K562 (cell line): ENCODE measurements around the gene JPT1. TPM values are rescaled to one million over a fixed set of nuclear protein-coding genes. Genes with fewer than 3 reads are reported as not detected.

Experiments used
- ATAC-seq: fragments of 200-7000 bp; cut with Tn5 transposase; 3 replicates; pipeline ENCODE4 v1.9.1; 2020; ENCODE audit warnings: moderate library complexity
- BruUV-seq: library from RNA; stranded (reverse); fragments of 400-500 nt; replicated peaks from 2 replicates; lab custom pipeline; 2021; lab: Mats Ljungman, UMichigan
- CTCF ChIA-PET: fragments of 300-600 bp; formaldehyde crosslinking; extraction: SDS; loops from one replicate; lab custom pipeline; 2021; ENCODE audit warnings: low intra/inter-chr PET ratio; lab: Yijun Ruan, JAX
- POLR2A ChIA-PET: fragments of 300-600, 350-650 bp; sonication (Branson Sonifier 250); formaldehyde crosslinking; extraction: SDS; loops from one replicate; lab custom pipeline; 2021; ENCODE audit warnings: antibody characterized with exemption, inconsistent platforms; lab: Yijun Ruan, JAX
- DNase-seq, 4 experiments: peaks; one replicate each; pipeline versions ENCODE4 v3.0.0 to v3.0.0-alpha.2; 2011 to 2018; ENCODE audit warnings: low spot score in 3 of 4, mixed read lengths in 3 of 4; ENCODE audit errors: extremely low read depth in 1 of 4
- FAIRE-seq: peaks from 2 replicates; lab custom pipeline; 2011; peaks lifted over from hg19 to GRCh38; lab: Jason Lieb, UNC
- H2AFZ ChIP-seq: 2 replicates; pipeline ENCODE4 v1.6.0; 2011; ENCODE audit warnings: low read depth, low read length, control low read depth, inconsistent platforms
- H3K27ac ChIP-seq: fragments of 200-600 bp; 3 replicates; pipeline ENCODE4 v1.8.0; 2011; ENCODE audit warnings: low read depth, mild to moderate bottlenecking, control low read depth, inconsistent platforms, low read length, moderate library complexity, mixed read lengths; ENCODE audit errors: extremely low read depth
- H3K27me3 ChIP-seq, 2 experiments: fragments of 300-600 bp in 1 of 2; 2 replicates in 1 of 2; 3 replicates in 1 of 2; pipeline versions ENCODE4 v1.6.0 to v1.8.0; 2011; ENCODE audit warnings: inconsistent platforms in 2 of 2, low read length in 2 of 2, mild to moderate bottlenecking in 1 of 2, mixed read lengths in 1 of 2, moderate library complexity in 1 of 2; ENCODE audit not compliant: control insufficient read depth in 2 of 2, insufficient read depth in 2 of 2
- H3K36me3 ChIP-seq: fragments of 300-600 bp; 3 replicates; pipeline ENCODE4 v1.8.0; 2011; ENCODE audit warnings: mild to moderate bottlenecking, low read length, inconsistent platforms; ENCODE audit not compliant: control insufficient read depth, insufficient read depth
- H3K4me1 ChIP-seq, 2 experiments: fragments of 200-600 bp in 1 of 2; replicated peaks in 1 of 2; 2 replicates in 1 of 2; 3 replicates in 1 of 2; pipeline versions ENCODE4 v1.5.1 to v1.8.0; 2011; ENCODE audit warnings: inconsistent platforms in 2 of 2, low read length in 2 of 2, mild to moderate bottlenecking in 1 of 2, mixed read lengths in 1 of 2, moderate library complexity in 1 of 2; ENCODE audit not compliant: control insufficient read depth in 2 of 2, insufficient read depth in 2 of 2
- H3K4me2 ChIP-seq: 2 replicates; pipeline ENCODE4 v1.6.1; 2011; ENCODE audit warnings: low read length, control low read depth, inconsistent platforms, mixed read lengths; ENCODE audit not compliant: insufficient read depth
- H3K4me3 ChIP-seq: fragments of 200-600 bp; sonication (generic), shearing (Covaris generic); 2 replicates; pipeline ENCODE4 v1.5.1; 2016; ENCODE audit warnings: control low read depth, inconsistent platforms
- H3K79me2 ChIP-seq: fragments of 200-600 bp; 3 replicates; pipeline ENCODE4 v1.8.0; 2011; ENCODE audit warnings: low read length, inconsistent platforms; ENCODE audit not compliant: control insufficient read depth, insufficient read depth
- H3K9ac ChIP-seq, 2 experiments: 2 replicates each; pipeline versions ENCODE4 v1.6.0 to v1.6.1; 2011; ENCODE audit warnings: low read depth in 2 of 2, low read length in 2 of 2, control low read depth in 1 of 2, inconsistent platforms in 1 of 2, mild to moderate bottlenecking in 1 of 2, mixed read lengths in 1 of 2; ENCODE audit not compliant: insufficient read depth in 1 of 2
- H3K9me1 ChIP-seq: one replicate; pipeline ENCODE4 v1.6.0; 2011; ENCODE audit warnings: inconsistent platforms, mild to moderate bottlenecking, low read length, moderate library complexity; ENCODE audit not compliant: control insufficient read depth, insufficient read depth
- H3K9me3 ChIP-seq: replicated peaks from 2 replicates; pipeline ENCODE4 v1.5.1; 2011; ENCODE audit warnings: low read depth, low read length, inconsistent platforms; ENCODE audit not compliant: control insufficient read depth, insufficient read depth
- H4K20me1 ChIP-seq: replicated peaks from 2 replicates; pipeline ENCODE4 v1.6.1; 2011; ENCODE audit warnings: low read length, inconsistent platforms, mixed read lengths; ENCODE audit not compliant: control insufficient read depth, insufficient read depth
- ARID2 ChIP-seq: fragments of 450-650 bp; IDR thresholded peaks from 2 replicates; pipeline ENCODE4 v1.6.1; 2017; ENCODE audit warnings: antibody characterized with exemption, mild to moderate bottlenecking
- DLX4 ChIP-seq: fragments of 250-450 bp; sonication (Bioruptor Pico); IDR thresholded peaks from 2 replicates; pipeline ENCODE4 v1.6.1; 2021; ENCODE audit warnings: mild to moderate bottlenecking
- IRF2 ChIP-seq: sonication (generic); formaldehyde crosslinking; IDR thresholded peaks from 2 replicates; pipeline ENCODE4 v1.8.1; 2022; ENCODE audit warnings: mild to moderate bottlenecking, missing genetic modification reagents
- IRF9 ChIP-seq: fragments of 450-650 bp; IDR thresholded peaks from 2 replicates; pipeline ENCODE4 v1.6.1; 2016; ENCODE audit warnings: missing biosample characterization, missing genetic modification characterization
- MCM7 ChIP-seq, 2 experiments: fragments of 450-650 bp; IDR thresholded peaks; 2 replicates each; pipeline ENCODE4 v1.6.1; 2016 to 2018
- NR2C2 ChIP-seq, 2 experiments: fragments of 200-800 bp in 1 of 2; sonication (Bioruptor generic) in 1 of 2; sonication (generic) in 1 of 2; formaldehyde crosslinking in 1 of 2; IDR thresholded peaks; 2 replicates each; pipeline versions ENCODE4 v1.6.1 to v1.8.0; 2016 to 2022; ENCODE audit warnings: mild to moderate bottlenecking in 1 of 2, missing compliant biosample characterization in 1 of 2, missing genetic modification characterization in 1 of 2, missing genetic modification reagents in 1 of 2
- RBM22 ChIP-seq: fragments of 200-400 bp; formaldehyde crosslinking; IDR thresholded peaks from 2 replicates; pipeline ENCODE4 v1.6.1; 2018; ENCODE audit warnings: low read length, low read depth; ENCODE audit not compliant: poor library complexity, severe bottlenecking
- RFX1 ChIP-seq: fragments of 450-650 bp; IDR thresholded peaks from 2 replicates; pipeline ENCODE4 v1.6.1; 2016; ENCODE audit warnings: mild to moderate bottlenecking, moderate library complexity
- SMAD2 ChIP-seq: fragments of 150-350 bp; IDR thresholded peaks from 2 replicates; pipeline ENCODE4 v1.6.1; 2014; ENCODE audit warnings: low read depth, mild to moderate bottlenecking, low read length
- SMARCA4 ChIP-seq: fragments of 450-650 bp; IDR thresholded peaks from 2 replicates; pipeline ENCODE4 v1.6.1; 2016
- TAL1 ChIP-seq: fragments of 450-650 bp; IDR thresholded peaks from 2 replicates; pipeline ENCODE4 v1.6.1; 2016; ENCODE audit warnings: mild to moderate bottlenecking
- YBX1 ChIP-seq: fragments of 450-650 bp; IDR thresholded peaks from 2 replicates; pipeline ENCODE4 v1.7.1; 2016; ENCODE audit warnings: mild to moderate bottlenecking
- ZNF24 ChIP-seq: fragments of 450-650 bp; IDR thresholded peaks from 2 replicates; pipeline ENCODE4 v1.6.1; 2016
- ZNF324 ChIP-seq: fragments of 250-450 bp; sonication (Bioruptor Pico); IDR thresholded peaks from 2 replicates; pipeline ENCODE4 v1.4.0; 2020; ENCODE audit warnings: mild to moderate bottlenecking
- ZNF77 ChIP-seq: fragments of 250-450 bp; sonication (Bioruptor Pico); IDR thresholded peaks from 2 replicates; pipeline ENCODE4 v1.5.0; 2020
- WGBS: fragments of 100-300 bp; shearing (Covaris generic); methylation state at CpG from one replicate; pipeline ENCODE4 v1.1.6; 2016; ENCODE audit warnings: low coverage, mixed read lengths; ENCODE audit not compliant: insufficient coverage; ENCODE audit errors: missing lambda C conversion rate; 5-methylcytosine and 5-hydroxymethylcytosine counted together
- in situ Hi-C: fragments of 300-500 bp; cut with MboI; formaldehyde crosslinking; loops from 4 replicates; pipeline ENCODE4 v1.15.0; 2018; ENCODE audit warnings: inconsistent platforms, mixed read lengths
- intact Hi-C: fragments of 100-400 bp; cut with micrococcal nuclease; formaldehyde crosslinking; loops from 2 replicates; pipeline ENCODE4 v1.14.2; 2022
- polyA plus RNA-seq, 8 experiments: library from polyadenylated mRNA; depleted of rRNA in 4 of 8; stranded (reverse) in 5 of 8; unstranded in 3 of 8; fragments of >200 nt; fragmentation: Nextera tagmentation in 2 of 8; fragmentation: Illumina TruSeq in 1 of 8; extraction: Ambion mirVana in 2 of 8; extraction: Trizol in 1 of 8; gene quantifications; 2 replicates each; pipeline versions ENCODE4 v1.2.1 to v1.2.3, GENCODE V29; 2011 to 2014; ENCODE audit warnings: inconsistent platforms in 1 of 8, missing spikeins in 1 of 8
- total RNA-seq, 7 experiments: library from RNA; depleted of rRNA in 6 of 7; stranded (reverse); fragments of >200 nt in 6 of 7; fragmentation: Illumina TruSeq in 2 of 7; extraction: Trizol in 2 of 7; gene quantifications; 2 replicates each; pipeline versions ENCODE4 v1.2.1 to v1.2.3, GENCODE V29; 2011 to 2021; ENCODE audit warnings: low replicate concordance in 1 of 7

Gene JPT1
- total and polyA plus RNA-seq, 9 of the 15 experiments (the other 6 are each of a cell fraction or from before 2014, with no cell fraction given): 56.7 to 292 (median 144) TPM

- TF ChIP-seq RBM22 (no peak), ARID2 (no peak), ZNF77 (CRISPR knock-in tag) (no peak), SMAD2 (no peak), MCM7 (IDR thresholded peaks at IDR 0.05) (no peak), DLX4 (CRISPR knock-in tag) (no peak), RFX1 (no peak), IRF9 (tag) (0 out of 2 replicates have a peak, but pooled peaks have one; percentile 43), TAL1 (no peak), ZNF324 (CRISPR knock-in tag) (no peak), YBX1 (no peak), IRF2 (no peak), SMARCA4 (peak; percentile 34; the same call in 1 of the 2 replicates)
- TF ChIP-seq, all 486 proteins: peak for 25
Measured at GRCh38 chr17:75191584-75191983, 37.3 kb upstream of the JPT1 start (continued).

GRCh38 chr17:75188614-75189013 is 34.3 kb upstream of the JPT1 start:
- no peak overlapping the region for H2AFZ ChIP-seq
- FAIRE-seq (no peak), DNase-seq (no peak), ATAC-seq (no peak)
- H3K4me1 ChIP-seq: peaks cover 13 to 19% of the 10 kb centered on the region in 2 experiments; a peak in 4 of 5 replicates
- no peaks in the 10 kb centered on the region for H4K20me1 ChIP-seq
- no peak overlapping the region for H3K9ac ChIP-seq
- H3K27me3 ChIP-seq: no peaks in the 10 kb centered on the region
- H3K27ac ChIP-seq: no peak overlapping the region
- H3K9me3 ChIP-seq: no peaks in the 10 kb centered on the region
- no peak overlapping the region; the same call in 1 of the 2 replicates for H3K4me2 ChIP-seq
- ChIA-PET CTCF (no interaction called here), POLR2A (interaction anchor here (0.8 to 4.7 kb wide), 11 partner anchors 10 to 74 kb away, joined by 3 to 27 read pairs (median 5); partner anchors contain the start of genes GGA3, JPT1, MRPS7 and NUP85)
- no peak overlapping the region for H3K4me3 ChIP-seq
- no peaks in the 10 kb centered on the region for H3K36me3 ChIP-seq
- in situ Hi-C loops: no loop called here
- no peaks in the 10 kb centered on the region for H3K9me1 ChIP-seq
- WGBS: 56% methylated on average over 6 of the region's 6 CpGs
- no TSS peak for BruUV-seq
- peaks cover 5% of the 10 kb centered on the region; the same call in 1 of the 3 replicates for H3K79me2 ChIP-seq
- intact Hi-C loops: no loop called here
- TF ChIP-seq NR2C2 (CRISPR knock-in tag; IDR thresholded peaks at IDR 0.05) (no peak), NR2C2 (tag; IDR thresholded peaks at IDR 0.05) (0 out of 2 replicates have a peak, but pooled peaks have one; percentile 7), ZNF24 (peak; percentile 96)
